Esophagus squamous epithelium (tissue), 4 donors: ENCODE data around the gene APOL4.

Experiments used
- POLR2A ChIP-seq, 4 donors: fragments of 450-650 bp; IDR thresholded peaks; one replicate each; pipeline ENCODE4 v1.6.1; 2017; ENCODE audit warnings: antibody characterized with exemption in 4 of 4, mild to moderate bottlenecking in 4 of 4, moderate library complexity in 3 of 4
- TF ChIP-seq, protein P1 (sequence below), 6 experiments: fragments of 450-650 bp in 4 of 6; fragments of 200-600 bp in 2 of 6; sonication (generic) in 2 of 6; IDR thresholded peaks; one replicate each; pipeline ENCODE4 v1.5.1; 2016 to 2019; ENCODE audit warnings: antibody characterized with exemption in 6 of 6, mild to moderate bottlenecking in 4 of 6, moderate library complexity in 4 of 6

- no peak for TF ChIP-seq POLR2A (IDR thresholded peaks at IDR 0.05)
- TF ChIP-seq, protein P1, sequence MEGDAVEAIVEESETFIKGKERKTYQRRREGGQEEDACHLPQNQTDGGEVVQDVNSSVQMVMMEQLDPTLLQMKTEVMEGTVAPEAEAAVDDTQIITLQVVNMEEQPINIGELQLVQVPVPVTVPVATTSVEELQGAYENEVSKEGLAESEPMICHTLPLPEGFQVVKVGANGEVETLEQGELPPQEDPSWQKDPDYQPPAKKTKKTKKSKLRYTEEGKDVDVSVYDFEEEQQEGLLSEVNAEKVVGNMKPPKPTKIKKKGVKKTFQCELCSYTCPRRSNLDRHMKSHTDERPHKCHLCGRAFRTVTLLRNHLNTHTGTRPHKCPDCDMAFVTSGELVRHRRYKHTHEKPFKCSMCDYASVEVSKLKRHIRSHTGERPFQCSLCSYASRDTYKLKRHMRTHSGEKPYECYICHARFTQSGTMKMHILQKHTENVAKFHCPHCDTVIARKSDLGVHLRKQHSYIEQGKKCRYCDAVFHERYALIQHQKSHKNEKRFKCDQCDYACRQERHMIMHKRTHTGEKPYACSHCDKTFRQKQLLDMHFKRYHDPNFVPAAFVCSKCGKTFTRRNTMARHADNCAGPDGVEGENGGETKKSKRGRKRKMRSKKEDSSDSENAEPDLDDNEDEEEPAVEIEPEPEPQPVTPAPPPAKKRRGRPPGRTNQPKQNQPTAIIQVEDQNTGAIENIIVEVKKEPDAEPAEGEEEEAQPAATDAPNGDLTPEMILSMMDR (IDR thresholded peaks at IDR 0.05), result no peak
Observed at GRCh38 chr22:36220451-36220921, 18.9 kb upstream of the APOL4 start.
